ENCODE measurements around the gene DCTN4. TPM values are rescaled to one million over a fixed set of nuclear protein-coding genes. Genes with fewer than 3 reads are reported as not detected.
A peak's percentile ranks its signal among the peaks of the same experiment; 100 is the strongest.

DCTN4 gene
- total RNA-seq, 1 donor: 66.1 TPM

DNA sequence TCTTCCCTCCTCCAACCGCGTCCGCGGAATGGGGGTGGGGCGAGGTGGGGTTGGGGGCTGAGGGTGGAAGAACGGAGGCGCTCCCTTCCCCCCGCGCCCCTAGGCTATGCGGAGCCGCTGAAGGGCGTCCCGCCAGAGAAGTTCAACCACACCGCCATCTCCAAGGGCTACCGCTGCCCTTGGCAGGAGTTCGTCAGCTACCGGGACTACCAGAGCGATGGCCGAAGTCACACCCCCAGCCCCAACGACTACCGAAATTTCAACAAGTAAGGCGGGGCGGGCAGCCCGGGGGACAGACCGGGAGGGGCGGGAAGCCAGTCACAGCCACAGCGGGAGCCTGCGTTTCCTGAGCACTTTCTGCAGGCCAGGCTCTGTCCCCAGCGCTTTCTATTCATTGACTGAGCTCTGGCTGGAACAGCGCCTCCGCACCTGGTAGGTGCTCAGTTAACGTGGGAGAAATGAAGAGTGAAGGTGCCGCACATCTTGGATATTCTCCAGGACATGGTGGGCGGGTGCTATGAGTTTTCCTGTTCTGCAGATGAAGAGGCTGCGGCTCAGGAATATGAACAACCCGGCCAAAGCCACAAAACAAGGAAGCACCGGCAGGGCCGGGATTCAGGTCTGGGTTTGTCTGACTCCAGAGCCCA lies 86.5 kb downstream of the DCTN4 start:
- H3K4me3 ChIP-seq (ENCODE audit: low read depth, low read length): peak overlapping the region; percentile 66
- no peak for DNase-seq (ENCODE audit: low read depth)
- TF ChIP-seq CTCF (IDR thresholded peaks at IDR 0.05; ENCODE audit: insufficient read depth, low read depth, low read length): no peak

- DNase-seq (ENCODE audit: low read depth): no peak
- no peak for TF ChIP-seq CTCF (IDR thresholded peaks at IDR 0.05; ENCODE audit: insufficient read depth, low read depth, low read length)
- peak overlapping the region; percentile 66 for H3K4me3 ChIP-seq (ENCODE audit: low read depth, low read length)
These were observed 87.1 kb downstream of the DCTN4 start for GRCh38 chr5:150671509-150672236.

DNA sequence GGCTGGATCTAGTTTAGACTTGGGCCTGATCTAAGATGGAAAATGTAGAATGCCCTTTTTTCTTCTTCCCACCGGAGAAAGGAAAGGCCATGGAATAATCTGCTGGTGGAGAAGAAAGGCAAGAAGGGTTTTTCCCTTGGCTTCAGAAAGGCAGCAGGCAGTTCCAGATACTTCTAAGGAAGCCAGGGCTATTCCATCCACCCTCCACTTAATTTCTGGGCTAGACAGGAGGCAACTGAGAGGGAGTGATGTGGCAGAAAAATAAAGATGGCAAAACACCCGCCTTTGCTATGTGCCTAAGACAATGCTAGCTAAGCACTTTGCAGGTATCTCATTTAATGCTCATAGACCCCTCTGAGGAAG lies 87.9 kb downstream of the DCTN4 start:
- no peak for TF ChIP-seq CTCF (IDR thresholded peaks at IDR 0.05; ENCODE audit: insufficient read depth, low read depth, low read length)
- H3K4me3 ChIP-seq (ENCODE audit: low read depth, low read length): no peak overlapping the region
- DNase-seq (ENCODE audit: low read depth): no peak

DNA sequence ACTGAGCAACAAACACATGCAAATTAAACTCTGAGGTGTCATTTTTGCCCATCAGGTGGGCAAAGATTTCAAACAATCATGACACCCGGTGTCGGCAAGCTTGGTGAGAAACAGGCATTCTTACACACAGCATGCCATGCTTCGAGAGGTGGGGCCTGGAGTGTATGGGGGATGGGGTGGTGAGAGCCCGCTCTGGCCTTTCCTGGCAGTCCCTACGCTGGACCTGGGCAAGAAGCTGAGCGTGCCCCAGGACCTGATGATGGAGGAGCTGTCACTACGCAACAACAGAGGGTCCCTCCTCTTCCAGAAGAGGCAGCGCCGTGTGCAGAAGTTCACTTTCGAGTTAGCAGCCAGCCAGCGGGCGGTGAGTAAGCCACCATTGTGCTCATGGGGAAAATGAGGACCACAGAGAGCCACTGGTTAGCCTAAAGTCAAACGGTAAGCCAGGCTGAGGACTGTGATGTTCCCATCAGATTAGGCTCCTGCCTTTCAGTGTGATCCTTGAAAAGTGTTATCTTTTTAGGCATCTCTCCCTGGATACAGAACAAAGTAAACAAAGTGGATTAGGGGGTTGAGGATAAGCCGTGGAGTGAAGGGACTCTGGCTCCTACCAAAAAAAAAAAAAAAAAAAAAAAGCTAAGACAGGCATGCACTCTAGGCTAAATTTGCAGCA lies 88.4 kb downstream of the DCTN4 start:
- no peak overlapping the region for H3K4me3 ChIP-seq (ENCODE audit: low read depth, low read length)
- no peak for TF ChIP-seq CTCF (IDR thresholded peaks at IDR 0.05; ENCODE audit: insufficient read depth, low read depth, low read length)
- DNase-seq (ENCODE audit: low read depth): no peak

DNA sequence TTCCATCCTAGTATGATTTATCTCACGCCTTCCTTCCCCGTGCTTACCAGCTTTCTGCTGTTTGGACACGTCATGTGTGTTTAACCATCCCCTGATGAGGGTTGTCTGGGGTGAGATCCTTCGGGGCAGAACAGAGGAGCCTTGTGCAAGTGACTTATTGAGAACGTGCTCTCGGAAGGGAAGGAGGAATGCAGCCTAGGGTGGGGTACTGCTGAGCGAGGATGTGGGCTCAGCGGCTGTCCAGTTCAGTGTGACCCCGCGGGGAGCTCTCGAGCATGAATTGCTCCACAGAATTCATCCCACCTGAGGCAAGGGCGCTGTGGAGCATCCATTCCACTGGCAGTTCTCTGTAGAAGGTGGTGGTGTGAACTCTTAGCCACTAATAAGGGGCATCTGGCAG lies 93.8 kb downstream of the DCTN4 start:
- H3K4me3 ChIP-seq (ENCODE audit: low read depth, low read length): no peak overlapping the region
- no peak for TF ChIP-seq CTCF (IDR thresholded peaks at IDR 0.05; ENCODE audit: insufficient read depth, low read depth, low read length)
- DNase-seq (ENCODE audit: low read depth): no peak

GRCh38 chr5:150663936-150664335 lies 94.9 kb downstream of the DCTN4 start:
- H3K4me3 ChIP-seq (ENCODE audit: low read depth, low read length): no peak overlapping the region
- no peak for TF ChIP-seq CTCF (IDR thresholded peaks at IDR 0.05; ENCODE audit: insufficient read depth, low read depth, low read length)
- DNase-seq (ENCODE audit: low read depth): no peak
